GM19395 (cell line): ENCODE results near the gene XYLT2.
A peak's percentile ranks its signal among the peaks of the same experiment; 100 is the strongest.
"Not testable (repeated sequence)": the region's sequence is repeated elsewhere in the genome, so short reads cannot be mapped to it uniquely, and the experiment has no call there.

Source experiments
- ATAC-seq: cut with Tn5 transposase; IDR thresholded peaks from one replicate; pipeline ENCODE4 v1.9.1; 2021; ENCODE audit warnings: mild to moderate bottlenecking, moderate library complexity; ENCODE audit not compliant: unreplicated experiment

XYLT2 gene

DNA sequence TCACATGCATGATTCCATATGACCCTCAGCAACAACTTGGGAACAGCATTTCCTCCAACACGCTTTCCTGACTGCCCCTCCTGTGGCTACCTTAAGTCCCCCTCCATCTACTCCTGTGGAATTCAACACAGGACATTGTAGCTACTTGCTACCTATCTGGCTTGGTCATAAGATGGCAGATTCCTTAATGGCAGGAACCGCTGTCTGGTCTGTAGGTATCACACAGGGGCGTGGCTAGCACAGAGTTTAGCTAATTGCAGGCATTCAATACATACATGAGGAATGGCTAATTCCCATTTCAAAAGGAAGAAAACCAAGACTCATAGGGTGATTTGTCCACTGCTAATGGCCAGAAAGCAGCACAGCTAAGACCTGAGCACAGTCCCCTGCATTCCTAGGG lies 42.8 kb downstream of the XYLT2 start:
- no peak for ATAC-seq

- no peak for ATAC-seq
Observed at GRCh38 chr17:50389534-50389933, 43.6 kb downstream of the XYLT2 start.

GRCh38 chr17:50392621-50393020 lies 46.7 kb downstream of the XYLT2 start:
- no peak for ATAC-seq

- no peak for ATAC-seq
Observed at GRCh38 chr17:50393700-50394099, 47.8 kb downstream of the XYLT2 start.

- no peak for ATAC-seq
Observed at GRCh38 chr17:50394711-50395110, 48.8 kb downstream of the XYLT2 start.

DNA sequence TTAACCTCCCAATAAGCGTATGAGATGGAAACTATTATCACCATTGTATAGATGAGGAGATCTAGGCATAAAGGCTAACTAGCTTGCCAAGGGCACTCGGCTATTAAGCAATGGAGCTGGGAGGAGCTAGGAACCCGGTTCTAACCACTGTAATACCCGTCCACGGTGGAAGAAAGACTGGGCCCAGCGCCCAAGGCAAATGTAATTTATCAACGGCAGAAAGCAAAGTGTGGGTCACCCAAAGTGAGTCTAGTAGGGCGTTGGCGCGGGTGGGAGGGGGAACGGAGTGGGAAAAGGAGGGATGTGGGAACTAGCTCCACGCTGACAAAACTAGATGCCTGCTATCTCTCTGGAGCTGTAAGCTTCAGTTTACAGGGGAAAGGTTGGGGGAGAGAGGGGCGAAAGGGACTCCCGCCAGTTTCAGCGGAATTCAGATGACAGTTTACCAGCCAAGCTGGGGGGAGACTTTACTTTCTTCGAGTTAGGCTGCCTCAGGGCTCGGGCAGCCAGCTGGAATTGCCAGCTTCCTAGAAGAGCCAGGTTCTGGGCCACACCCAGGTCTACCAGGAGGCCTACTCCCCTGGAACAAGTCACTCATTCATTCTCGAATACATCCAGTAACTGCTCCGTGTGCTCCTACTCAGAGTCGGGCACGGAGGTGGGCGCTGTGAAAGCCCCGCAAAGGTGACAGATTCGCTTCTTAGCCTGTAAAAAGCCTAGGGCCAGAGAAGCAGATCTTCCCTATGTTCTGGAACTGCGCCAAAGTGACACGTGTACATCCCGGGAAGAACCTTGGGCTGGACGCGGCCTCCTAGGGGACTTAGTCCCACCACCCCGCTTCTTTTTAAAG lies 50.6 kb downstream of the XYLT2 start:
- no peak for ATAC-seq

DNA sequence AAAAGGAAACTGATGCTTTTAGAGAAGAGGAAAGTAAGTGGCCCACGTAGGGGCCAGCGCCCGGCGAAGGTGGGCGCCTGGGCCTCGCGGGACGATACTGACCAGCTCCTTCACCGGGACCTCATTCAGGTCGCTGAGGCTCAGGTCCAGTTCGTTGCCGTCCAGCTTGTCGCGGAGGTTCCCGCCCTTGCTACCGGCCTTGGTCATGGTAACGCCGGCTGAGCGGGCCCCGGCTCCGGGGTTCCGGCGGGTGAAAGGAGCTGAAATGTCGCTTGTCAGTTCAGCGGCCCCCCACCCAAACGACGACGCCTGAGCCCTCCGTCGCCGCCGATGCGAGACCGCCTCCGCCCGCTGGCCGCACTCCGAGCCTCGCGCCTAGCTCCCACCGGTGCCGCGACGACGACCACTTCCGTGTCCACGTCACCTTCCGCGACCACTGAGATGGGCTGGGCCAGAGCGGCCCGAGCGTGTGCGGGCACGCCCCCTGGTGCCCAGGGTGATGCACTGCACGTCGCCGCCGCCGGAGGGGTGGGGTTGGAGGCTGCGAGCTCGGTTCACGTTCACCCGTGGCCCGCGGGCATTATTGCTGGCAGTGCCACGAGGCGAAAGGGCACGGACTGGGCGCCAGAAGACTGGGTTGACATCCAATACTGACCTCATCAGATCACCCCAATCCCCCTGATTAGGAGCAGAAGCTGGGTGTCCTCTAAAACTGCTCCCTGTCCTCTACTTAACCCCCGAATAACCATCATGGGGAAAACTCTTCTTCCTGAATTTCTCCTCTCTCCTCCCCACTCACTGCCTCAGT lies 51.4 kb downstream of the XYLT2 start, which contains the start of gene LRRC59:
Gene LRRC59, minus strand, starts transcription at position 413 of the 808 bp plus-strand sequence. Its CDS starts 206 bp downstream, at position 207.
- peak; percentile 93 for ATAC-seq

- ATAC-seq = no peak
Observed at GRCh38 chr17:50397919-50398285, 52.0 kb downstream of the XYLT2 start.

- ATAC-seq = not testable (repeated sequence)
Observed at GRCh38 chr17:50398672-50399071, 52.7 kb downstream of the XYLT2 start.

GRCh38 chr17:50399591-50399990 lies 53.7 kb downstream of the XYLT2 start:
- ATAC-seq = not testable (repeated sequence)

DNA sequence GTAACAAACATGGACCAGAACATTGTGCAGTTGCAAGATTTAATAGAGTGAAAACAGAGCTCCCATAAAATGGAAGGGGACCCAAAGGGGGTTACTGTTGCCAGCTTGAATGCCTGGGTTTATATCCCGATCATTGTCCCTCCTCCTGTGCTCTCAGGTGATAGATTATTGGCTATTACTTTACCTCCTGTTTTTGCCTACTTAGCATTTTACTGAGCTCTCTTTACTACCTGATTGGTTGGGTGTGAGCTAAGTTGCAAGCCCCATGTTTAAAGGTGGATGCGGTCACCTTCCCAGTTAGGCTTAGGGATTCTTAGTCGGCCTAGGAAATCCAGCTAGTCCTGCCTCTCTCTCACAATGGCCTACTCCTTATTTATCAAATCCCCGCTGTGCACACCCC lies 59.4 kb downstream of the XYLT2 start:
- ATAC-seq = not testable (repeated sequence)

DNA sequence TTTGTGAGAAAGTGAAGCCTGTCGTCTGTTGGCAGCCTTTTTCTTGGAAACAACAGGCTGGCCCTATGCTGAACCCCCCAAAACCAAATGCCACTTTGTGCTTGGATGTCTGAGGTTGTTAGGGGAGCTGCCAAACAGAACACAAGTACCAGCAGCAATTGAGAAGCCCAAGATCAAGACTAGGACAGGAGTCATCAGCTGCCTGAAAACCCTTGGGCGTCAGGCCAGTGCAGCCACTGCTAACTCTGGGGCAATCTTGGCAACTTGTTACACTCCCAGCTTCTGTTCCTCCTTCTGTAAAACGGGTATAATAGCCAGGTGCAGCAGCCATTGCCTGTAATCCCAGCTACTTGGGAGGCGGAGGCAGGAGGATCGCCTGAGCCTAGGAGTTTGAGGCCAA lies 60.7 kb downstream of the XYLT2 start:
- no peak for ATAC-seq

- ATAC-seq = no peak
Observed at GRCh38 chr17:50407921-50408320, 62.0 kb downstream of the XYLT2 start.
